Fibroblast of lung (primary cell): ENCODE data around the gene GABRG3. TPM values are rescaled to one million over a fixed set of nuclear protein-coding genes. Genes with fewer than 3 reads are reported as not detected.

Experiments
- DNase-seq, 2 donors: peaks; one replicate each; pipeline versions ENCODE4 v3.0.0 to v3.0.0-alpha.2; 2010; ENCODE audit warnings: low read depth in 2 of 2
- H2AFZ ChIP-seq: 2 replicates; pipeline ENCODE4 v1.5.1; 2012; ENCODE audit warnings: low read length, control low read depth, inconsistent platforms
- H3K27ac ChIP-seq: 2 replicates; pipeline ENCODE4 v1.5.1; 2011; ENCODE audit warnings: low read length, control low read depth; ENCODE audit not compliant: insufficient read depth
- H3K27me3 ChIP-seq: 2 replicates; pipeline ENCODE4 v1.5.1; 2011; ENCODE audit warnings: mild to moderate bottlenecking, low read length; ENCODE audit not compliant: control insufficient read depth, insufficient read depth
- H3K36me3 ChIP-seq: 2 replicates; pipeline ENCODE4 v1.5.1; 2011; ENCODE audit warnings: low read length; ENCODE audit not compliant: control insufficient read depth, insufficient read depth
- H3K4me1 ChIP-seq: 2 replicates; pipeline ENCODE4 v1.5.1; 2011; ENCODE audit warnings: low read length; ENCODE audit not compliant: control insufficient read depth, insufficient read depth; ENCODE audit errors: extremely low read depth
- H3K4me2 ChIP-seq: 2 replicates; pipeline ENCODE4 v1.5.1; 2011; ENCODE audit warnings: low read length, control low read depth; ENCODE audit not compliant: insufficient read depth; ENCODE audit errors: extremely low read depth
- H3K4me3 ChIP-seq, 4 experiments: fragments of 200-600 bp in 1 of 4; sonication (generic) in 1 of 4; replicated peaks in 1 of 4; 2 replicates each; pipeline ENCODE4 v1.5.1; 2011 to 2016; ENCODE audit warnings: low read length in 4 of 4, low read depth in 3 of 4, mild to moderate bottlenecking in 3 of 4, control low read depth in 2 of 4, inconsistent platforms in 1 of 4, mixed read lengths in 1 of 4; ENCODE audit not compliant: insufficient read depth in 1 of 4; ENCODE audit errors: control extremely low read depth in 1 of 4
- H3K79me2 ChIP-seq: 2 replicates; pipeline ENCODE4 v1.5.1; 2012; ENCODE audit warnings: mild to moderate bottlenecking, low read length, inconsistent platforms; ENCODE audit not compliant: control insufficient read depth, insufficient read depth
- H3K9ac ChIP-seq: 2 replicates; pipeline ENCODE4 v1.5.1; 2011; ENCODE audit warnings: mild to moderate bottlenecking, low read length, control low read depth; ENCODE audit not compliant: insufficient read depth
- H3K9me3 ChIP-seq: 2 replicates; pipeline ENCODE4 v1.5.1; 2012; ENCODE audit warnings: low read depth, low read length; ENCODE audit not compliant: control insufficient read depth, insufficient read depth
- H4K20me1 ChIP-seq: 2 replicates; pipeline ENCODE4 v1.5.1; 2011; ENCODE audit warnings: low read length; ENCODE audit not compliant: control insufficient read depth, insufficient read depth; ENCODE audit errors: extremely low read depth
- EZH2 ChIP-seq: IDR thresholded peaks from 2 replicates; pipeline ENCODE4 v1.5.1; 2012; ENCODE audit warnings: low read length, control low read depth, mild to moderate bottlenecking; ENCODE audit errors: missing control alignments
- polyA plus RNA-seq, 2 donors: library from polyadenylated mRNA; depleted of rRNA in 1 of 2; stranded (reverse) in 1 of 2; unstranded in 1 of 2; fragments of >200 nt; gene quantifications; 2 replicates each; pipeline ENCODE4 v1.2.1, GENCODE V29; 2011 to 2012; ENCODE audit warnings: missing spikeins in 1 of 2
- total RNA-seq: library from RNA; depleted of rRNA; stranded (reverse); fragments of >200 nt; gene quantifications from 2 replicates; pipeline ENCODE4 v1.2.1, GENCODE V29; 2014
- TF ChIP-seq, protein P1 (sequence below), 2 donors: IDR thresholded peaks in 1 of 2; conservative IDR thresholded peaks in 1 of 2; 1 replicate in 1 of 2; 2 replicates in 1 of 2; pipeline ENCODE4 v1.5.1; 2011 to 2012; ENCODE audit warnings: low read length in 2 of 2, control low read depth in 1 of 2, inconsistent platforms in 1 of 2, low read depth in 1 of 2, mild to moderate bottlenecking in 1 of 2

Gene GABRG3
- total and polyA plus RNA-seq, 2 donors (not counting 1 experiment from before 2014, with no cell fraction given) = not detected

DNA sequence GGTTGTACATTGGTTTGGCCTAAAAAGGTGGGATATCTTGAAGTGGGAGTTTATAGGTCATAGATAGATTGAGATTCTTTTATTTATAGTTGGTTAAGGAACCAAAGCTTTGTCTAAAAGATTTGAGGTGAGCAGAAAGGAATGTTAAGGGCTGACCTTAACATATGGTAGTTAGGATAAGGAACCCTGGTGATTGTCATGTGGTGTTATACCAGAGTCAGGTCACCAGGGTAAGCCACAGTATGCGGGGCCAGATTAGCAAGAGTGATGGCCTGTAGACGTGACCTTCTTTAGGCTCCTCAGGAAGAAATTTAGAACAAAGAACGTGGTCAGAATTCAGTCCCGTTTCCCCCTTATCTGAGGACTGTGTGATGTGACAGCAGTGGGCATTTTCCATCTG, 249.2 kb downstream of the GABRG3 start:
- no peaks in the 10 kb centered on the region for H3K36me3 ChIP-seq
- TF ChIP-seq EZH2 = no peak
- TF ChIP-seq, protein P1, sequence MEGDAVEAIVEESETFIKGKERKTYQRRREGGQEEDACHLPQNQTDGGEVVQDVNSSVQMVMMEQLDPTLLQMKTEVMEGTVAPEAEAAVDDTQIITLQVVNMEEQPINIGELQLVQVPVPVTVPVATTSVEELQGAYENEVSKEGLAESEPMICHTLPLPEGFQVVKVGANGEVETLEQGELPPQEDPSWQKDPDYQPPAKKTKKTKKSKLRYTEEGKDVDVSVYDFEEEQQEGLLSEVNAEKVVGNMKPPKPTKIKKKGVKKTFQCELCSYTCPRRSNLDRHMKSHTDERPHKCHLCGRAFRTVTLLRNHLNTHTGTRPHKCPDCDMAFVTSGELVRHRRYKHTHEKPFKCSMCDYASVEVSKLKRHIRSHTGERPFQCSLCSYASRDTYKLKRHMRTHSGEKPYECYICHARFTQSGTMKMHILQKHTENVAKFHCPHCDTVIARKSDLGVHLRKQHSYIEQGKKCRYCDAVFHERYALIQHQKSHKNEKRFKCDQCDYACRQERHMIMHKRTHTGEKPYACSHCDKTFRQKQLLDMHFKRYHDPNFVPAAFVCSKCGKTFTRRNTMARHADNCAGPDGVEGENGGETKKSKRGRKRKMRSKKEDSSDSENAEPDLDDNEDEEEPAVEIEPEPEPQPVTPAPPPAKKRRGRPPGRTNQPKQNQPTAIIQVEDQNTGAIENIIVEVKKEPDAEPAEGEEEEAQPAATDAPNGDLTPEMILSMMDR (conservative IDR thresholded peaks at IDR 0.05 in 1 of 2, IDR thresholded peaks at IDR 0.05 in 1 of 2; ENCODE audit: low read depth in 1 of 2, low read length in 2 of 2) = no peak
- H2AFZ ChIP-seq = no peak overlapping the region
- H3K4me2 ChIP-seq = no peak overlapping the region
- H3K27ac ChIP-seq = no peak overlapping the region
- no peaks in the 10 kb centered on the region for H3K4me1 ChIP-seq
- H3K4me3 ChIP-seq = no peak overlapping the region
- no peaks in the 10 kb centered on the region for H4K20me1 ChIP-seq
- DNase-seq = no peak
- no peaks in the 10 kb centered on the region for H3K79me2 ChIP-seq
- no peak overlapping the region for H3K9ac ChIP-seq
- H3K27me3 ChIP-seq = no peaks in the 10 kb centered on the region
- no peaks in the 10 kb centered on the region for H3K9me3 ChIP-seq

DNA sequence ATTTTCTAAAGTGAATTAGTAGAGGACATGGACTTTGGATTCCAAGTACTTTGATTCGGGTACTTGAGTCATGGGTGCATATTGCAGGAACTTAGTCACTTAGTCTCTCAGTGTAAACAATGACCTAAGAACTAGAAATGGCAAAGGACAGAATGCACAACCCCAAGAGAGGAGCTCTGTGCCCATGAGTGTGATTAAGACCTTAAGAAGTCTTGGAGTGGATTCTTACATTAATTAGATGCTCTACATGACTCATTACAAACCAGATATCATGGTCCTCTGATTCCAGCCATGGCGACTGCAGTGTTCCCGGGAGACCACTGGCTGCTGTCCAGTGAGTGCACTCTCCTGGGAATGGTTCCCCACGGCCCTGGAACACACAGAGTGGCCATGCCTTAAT, 251.5 kb downstream of the GABRG3 start:
- Histone ChIP-seq H3K27me3 (no peaks in the 10 kb centered on the region), H3K4me2 (no peak overlapping the region), H3K4me1 (no peaks in the 10 kb centered on the region), H3K9me3 (no peaks in the 10 kb centered on the region), H3K79me2 (no peaks in the 10 kb centered on the region), H3K36me3 (no peaks in the 10 kb centered on the region), H3K4me3 (no peak overlapping the region), H3K9ac (no peak overlapping the region), H3K27ac (no peak overlapping the region), H4K20me1 (no peaks in the 10 kb centered on the region), H2AFZ (no peak overlapping the region)
- DNase-seq = peak; percentile 54 to 94
- TF ChIP-seq, protein P1 (conservative IDR thresholded peaks at IDR 0.05 in 1 of 2, IDR thresholded peaks at IDR 0.05 in 1 of 2; ENCODE audit: low read depth in 1 of 2, low read length in 2 of 2) = no peak
- no peak for TF ChIP-seq EZH2

DNA sequence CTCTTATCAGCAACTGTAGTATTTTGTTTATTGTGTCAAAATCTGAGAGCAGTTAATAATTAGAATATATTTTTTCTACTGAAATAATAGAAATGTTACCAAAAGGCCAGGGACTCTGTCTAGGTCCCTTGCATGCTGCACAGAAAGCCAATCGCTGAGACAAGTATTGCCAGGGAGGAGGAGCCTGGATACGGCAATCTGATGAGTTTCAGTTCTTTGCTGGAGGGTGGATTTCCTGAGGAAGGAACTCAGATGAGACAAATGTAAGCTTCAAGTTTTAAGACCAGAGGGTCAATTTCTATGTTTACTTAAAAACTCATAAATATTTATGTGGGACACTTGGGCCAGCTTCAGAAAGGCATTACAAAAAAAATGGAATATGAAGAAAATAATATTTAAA, 252.2 kb downstream of the GABRG3 start:
- DNase-seq = peak in 1 of 2 donors; percentile 3
- no peak overlapping the region for H3K9ac ChIP-seq
- no peaks in the 10 kb centered on the region for H3K79me2 ChIP-seq
- H3K4me3 ChIP-seq = no peak overlapping the region
- no peaks in the 10 kb centered on the region for H3K4me1 ChIP-seq
- no peak overlapping the region for H3K27ac ChIP-seq
- no peaks in the 10 kb centered on the region for H3K36me3 ChIP-seq
- no peaks in the 10 kb centered on the region for H4K20me1 ChIP-seq
- no peaks in the 10 kb centered on the region for H3K27me3 ChIP-seq
- TF ChIP-seq EZH2 = no peak
- TF ChIP-seq, protein P1 (conservative IDR thresholded peaks at IDR 0.05 in 1 of 2, IDR thresholded peaks at IDR 0.05 in 1 of 2; ENCODE audit: low read depth in 1 of 2, low read length in 2 of 2) = no peak
- H2AFZ ChIP-seq = no peak overlapping the region
- H3K9me3 ChIP-seq = no peaks in the 10 kb centered on the region
- no peak overlapping the region for H3K4me2 ChIP-seq
